Measurements from ENCODE around the gene KIF5A.

The KIF5A gene

DNA sequence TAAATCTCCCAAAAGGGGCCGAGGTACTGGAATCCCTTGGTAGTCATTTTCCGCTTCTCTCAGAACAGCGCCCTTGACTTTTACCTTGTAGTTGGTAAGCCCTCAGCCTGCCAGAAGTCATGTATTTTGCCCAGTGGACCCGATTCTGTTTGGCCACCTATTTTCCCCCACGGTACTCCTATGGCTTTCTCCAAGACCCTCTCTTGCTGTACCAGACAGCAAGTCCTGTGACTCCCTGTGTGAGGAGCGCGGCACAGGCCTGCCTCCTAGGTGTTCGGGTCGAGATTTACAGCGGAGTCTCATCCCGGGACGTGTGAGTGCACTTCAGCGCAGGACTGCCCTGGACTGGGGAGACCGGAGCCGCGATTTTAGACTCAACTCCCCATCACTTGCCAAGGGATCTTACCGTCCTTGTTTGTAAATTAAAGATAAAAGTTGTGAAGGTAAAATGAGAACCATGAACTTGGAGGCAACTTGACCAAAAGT is 28.3 kb upstream of the KIF5A start:
- TF ChIP-seq, protein P1, sequence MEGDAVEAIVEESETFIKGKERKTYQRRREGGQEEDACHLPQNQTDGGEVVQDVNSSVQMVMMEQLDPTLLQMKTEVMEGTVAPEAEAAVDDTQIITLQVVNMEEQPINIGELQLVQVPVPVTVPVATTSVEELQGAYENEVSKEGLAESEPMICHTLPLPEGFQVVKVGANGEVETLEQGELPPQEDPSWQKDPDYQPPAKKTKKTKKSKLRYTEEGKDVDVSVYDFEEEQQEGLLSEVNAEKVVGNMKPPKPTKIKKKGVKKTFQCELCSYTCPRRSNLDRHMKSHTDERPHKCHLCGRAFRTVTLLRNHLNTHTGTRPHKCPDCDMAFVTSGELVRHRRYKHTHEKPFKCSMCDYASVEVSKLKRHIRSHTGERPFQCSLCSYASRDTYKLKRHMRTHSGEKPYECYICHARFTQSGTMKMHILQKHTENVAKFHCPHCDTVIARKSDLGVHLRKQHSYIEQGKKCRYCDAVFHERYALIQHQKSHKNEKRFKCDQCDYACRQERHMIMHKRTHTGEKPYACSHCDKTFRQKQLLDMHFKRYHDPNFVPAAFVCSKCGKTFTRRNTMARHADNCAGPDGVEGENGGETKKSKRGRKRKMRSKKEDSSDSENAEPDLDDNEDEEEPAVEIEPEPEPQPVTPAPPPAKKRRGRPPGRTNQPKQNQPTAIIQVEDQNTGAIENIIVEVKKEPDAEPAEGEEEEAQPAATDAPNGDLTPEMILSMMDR (conservative IDR thresholded peaks at IDR 0.05; ENCODE audit: control insufficient read depth, insufficient read depth, low read depth, low read length): no peak
- H3K4me3 ChIP-seq (ENCODE audit: control insufficient read depth, low read depth, low read length): no peak overlapping the region
- DNase-seq (ENCODE audit: low read depth): no peak

DNA sequence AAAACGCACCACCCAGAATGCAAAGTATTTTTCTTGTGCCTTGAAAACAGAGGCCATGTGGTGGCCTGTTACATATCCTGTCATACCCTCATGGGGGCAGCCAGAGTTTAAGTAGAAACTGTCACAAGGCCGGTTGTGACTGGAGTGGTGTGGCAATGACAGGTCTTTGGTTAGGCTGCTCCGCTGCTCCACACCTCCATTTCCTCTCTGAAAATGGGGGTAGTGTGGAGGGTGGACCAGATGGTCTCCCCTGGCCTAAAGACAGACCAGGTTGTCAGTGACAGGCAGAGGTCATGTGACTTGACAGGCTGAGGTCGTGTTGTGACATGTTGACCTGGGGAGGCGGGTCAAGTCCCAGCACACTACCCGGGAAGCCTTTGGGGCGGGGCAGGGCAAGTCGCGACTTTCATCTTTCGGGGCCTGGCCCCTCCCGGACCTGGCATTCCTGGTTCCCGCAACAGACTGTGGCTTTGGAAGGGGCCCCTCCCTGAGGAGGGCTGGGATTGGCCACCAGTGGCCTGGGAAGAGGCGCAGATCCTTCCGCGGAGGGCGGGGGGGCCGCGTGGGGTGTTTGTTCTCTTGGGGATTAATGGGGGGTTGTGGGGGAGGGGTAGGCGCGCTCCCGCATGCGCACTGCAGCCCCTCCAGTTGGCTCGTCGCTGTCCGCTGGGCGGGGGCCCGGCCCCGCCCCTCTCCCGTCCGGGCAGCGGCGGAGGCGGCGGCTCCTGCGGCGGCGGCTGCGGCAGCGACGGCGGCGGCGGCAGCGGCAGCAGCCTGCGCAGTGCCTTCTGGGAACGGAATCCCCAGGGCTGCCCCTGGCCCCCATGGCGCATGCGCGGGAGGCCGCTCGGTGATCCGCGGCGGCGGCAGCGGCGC is 27.6 kb upstream of the KIF5A start, which contains the start of gene MBD6:
TSS of gene MBD6 (plus strand) at position 814 of the 876 bp plus-strand sequence. CDS start 1,480 bp downstream, outside the sequence.
- TF ChIP-seq, protein P1 (conservative IDR thresholded peaks at IDR 0.05; ENCODE audit: control insufficient read depth, insufficient read depth, low read depth, low read length): no peak
- H3K4me3 ChIP-seq (ENCODE audit: control insufficient read depth, low read depth, low read length): peak within 1 kb of the TSS; percentile 87
- peak; percentile 90 for DNase-seq (ENCODE audit: low read depth)

DNA sequence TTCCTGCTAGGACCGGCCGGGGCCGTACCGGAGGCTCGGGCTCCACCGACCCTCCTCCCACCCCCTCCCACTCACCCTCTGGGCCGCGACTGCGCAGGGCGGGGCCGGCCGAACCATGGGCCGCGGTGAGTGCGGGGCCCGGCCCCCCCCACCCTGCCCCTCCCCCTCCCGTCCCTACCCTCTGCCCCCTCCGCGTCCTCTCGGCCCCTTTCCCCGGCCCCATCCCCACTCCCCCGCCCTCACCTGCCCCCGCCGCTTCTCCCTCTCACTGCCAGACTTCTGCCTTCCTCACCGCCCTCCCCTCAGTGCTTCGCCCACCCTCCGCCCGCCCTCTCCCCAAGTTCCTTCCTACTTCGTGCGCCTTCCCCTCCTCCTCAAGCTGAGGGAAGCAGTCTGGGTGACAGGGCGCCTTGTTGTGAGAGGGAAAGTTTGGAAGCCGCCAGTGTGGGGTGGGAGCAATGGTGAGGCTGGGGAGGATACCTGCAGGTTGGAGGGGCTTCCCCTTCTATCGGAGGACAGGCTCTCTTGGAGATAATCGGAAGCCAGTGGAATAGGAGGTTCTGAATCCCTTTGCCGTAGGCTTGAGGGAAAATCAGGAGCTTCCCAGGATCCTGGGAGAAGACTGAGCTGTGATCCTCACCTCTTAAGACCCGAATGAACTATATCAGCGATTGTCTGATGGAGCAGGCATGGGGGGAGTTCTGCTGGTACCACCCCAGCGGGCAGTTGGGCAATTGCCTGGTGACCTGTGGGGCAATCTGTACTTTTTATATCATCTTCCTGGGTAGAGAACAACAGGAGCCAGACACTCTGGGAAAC is 26.7 kb upstream of the KIF5A start:
- TF ChIP-seq, protein P1 (conservative IDR thresholded peaks at IDR 0.05; ENCODE audit: control insufficient read depth, insufficient read depth, low read depth, low read length): no peak
- DNase-seq (ENCODE audit: low read depth): no peak
- H3K4me3 ChIP-seq (ENCODE audit: control insufficient read depth, low read depth, low read length): peak overlapping the region; percentile 87

DNA sequence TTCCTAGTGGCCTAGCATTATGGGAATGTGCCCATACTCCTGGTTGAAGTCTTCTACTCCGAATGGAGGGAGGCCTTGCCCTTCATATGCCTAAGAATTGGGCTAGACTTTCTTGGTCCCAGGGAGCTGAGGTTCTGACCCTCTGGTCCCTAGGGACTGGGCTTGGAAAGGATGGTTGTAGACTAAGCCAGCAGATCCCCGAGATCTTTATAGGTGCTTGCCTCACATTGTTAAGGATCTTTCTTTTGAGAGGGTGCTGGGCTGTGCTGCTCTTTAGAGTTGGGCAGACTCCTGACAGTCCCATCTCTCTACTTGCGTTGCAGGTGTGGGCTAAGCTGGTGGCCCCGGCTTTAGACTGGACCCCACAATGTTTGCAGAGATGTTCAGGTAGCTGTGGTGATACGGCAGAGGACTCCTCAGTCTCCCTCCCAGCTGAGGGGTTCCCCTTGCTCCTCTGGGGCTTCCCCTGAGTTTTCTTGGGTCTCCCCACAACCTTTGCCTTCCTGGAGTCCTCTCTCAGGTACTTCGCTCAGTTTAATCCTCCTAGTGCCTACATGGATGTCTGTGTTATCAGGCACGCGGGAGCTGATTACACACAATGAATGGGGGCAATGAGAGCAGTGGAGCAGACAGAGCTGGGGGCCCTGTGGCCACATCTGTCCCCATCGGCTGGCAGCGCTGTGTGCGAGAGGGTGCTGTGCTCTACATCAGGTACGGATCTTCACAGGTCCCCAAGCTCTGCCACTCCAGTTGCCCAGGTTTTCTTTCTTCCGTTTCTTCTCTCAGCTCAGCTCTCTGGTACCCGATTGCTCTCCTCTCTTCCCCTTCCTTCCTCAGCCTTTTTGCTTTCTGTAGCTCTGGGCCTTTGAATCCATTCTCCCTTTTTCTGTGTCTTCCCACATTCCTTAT is 25.9 kb upstream of the KIF5A start:
- TF ChIP-seq, protein P1 (conservative IDR thresholded peaks at IDR 0.05; ENCODE audit: control insufficient read depth, insufficient read depth, low read depth, low read length): no peak
- DNase-seq (ENCODE audit: low read depth): no peak
- H3K4me3 ChIP-seq (ENCODE audit: control insufficient read depth, low read depth, low read length): peak overlapping the region; percentile 87

DNA sequence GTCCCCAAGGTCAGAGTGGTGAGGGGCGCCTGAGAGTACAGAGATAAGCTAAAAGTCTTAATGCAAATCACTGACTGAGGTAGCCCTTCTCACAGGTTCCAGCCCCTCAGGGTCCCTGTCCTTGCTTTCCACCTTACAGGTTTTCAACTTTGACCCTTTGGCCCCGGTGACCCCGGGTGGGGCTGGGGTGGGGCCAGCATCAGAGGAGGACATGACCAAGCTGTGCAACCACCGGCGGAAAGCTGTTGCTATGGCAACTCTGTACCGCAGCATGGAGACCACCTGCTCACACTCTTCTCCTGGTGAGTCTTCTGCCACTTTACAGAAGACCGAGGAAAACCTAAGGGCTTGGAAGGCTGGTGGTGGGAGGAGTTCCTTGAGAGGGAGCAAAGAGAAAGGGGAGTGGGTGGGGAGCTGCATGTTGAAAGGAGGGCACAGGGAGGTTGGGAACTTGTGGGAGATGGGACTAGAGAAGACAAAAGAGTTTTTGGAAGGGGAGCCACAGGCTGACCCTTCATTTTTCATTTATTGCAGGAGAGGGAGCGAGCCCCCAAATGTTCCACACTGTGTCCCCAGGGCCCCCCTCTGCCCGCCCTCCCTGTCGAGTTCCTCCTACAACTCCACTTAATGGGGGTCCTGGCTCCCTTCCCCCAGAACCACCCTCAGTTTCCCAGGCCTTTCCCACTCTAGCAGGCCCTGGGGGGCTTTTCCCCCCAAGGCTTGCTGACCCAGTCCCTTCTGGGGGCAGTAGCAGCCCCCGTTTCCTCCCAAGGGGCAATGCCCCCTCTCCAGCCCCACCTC is 24.8 kb upstream of the KIF5A start:
- no peak overlapping the region for H3K4me3 ChIP-seq (ENCODE audit: control insufficient read depth, low read depth, low read length)
- TF ChIP-seq, protein P1 (conservative IDR thresholded peaks at IDR 0.05; ENCODE audit: control insufficient read depth, insufficient read depth, low read depth, low read length): no peak
- no peak for DNase-seq (ENCODE audit: low read depth)

Measured in fibroblast of mammary gland (primary cell).